ENCODE results near the gene PSTPIP2. TPM values are rescaled to one million over a fixed set of nuclear protein-coding genes. Genes with fewer than 3 reads are reported as not detected.

Gene PSTPIP2
- total RNA-seq, 1 experiment from 2014 or later, result 0.39 TPM

GRCh38 chr18:46040747-46041104, 31.3 kb downstream of the PSTPIP2 start:
- H3K36me3 ChIP-seq (ENCODE audit: control insufficient read depth, insufficient read depth, low read length), result no peaks in the 10 kb centered on the region
- no peaks in the 10 kb centered on the region for H3K9me3 ChIP-seq (ENCODE audit: control insufficient read depth, insufficient read depth, low read depth, low read length)
- ATAC-seq, result no peak
- POLR2A ChIA-PET, result no interaction called here
- no peaks in the 10 kb centered on the region for H3K27me3 ChIP-seq (ENCODE audit: control insufficient read depth, insufficient read depth, low read length)
- intact Hi-C loops (cut with micrococcal nuclease; ENCODE audit: unreplicated experiment) (no loop called here), in situ Hi-C loops (cut with HindIII; ENCODE audit: low pct_unique_long_range_greater_than_20kb, low sequenced_read_pairs) (no loop called here)
- no peak overlapping the region for H3K27ac ChIP-seq (ENCODE audit: low read length)
- TF ChIP-seq TCF7L2 (IDR thresholded peaks at IDR 0.05; ENCODE audit: low read depth, low read length), result no peak
- no peak for TF ChIP-seq CTCF (IDR thresholded peaks at IDR 0.05)
- no peak for TF ChIP-seq REST (IDR thresholded peaks at IDR 0.05; ENCODE audit: insufficient read depth in 1 of 2, low read depth in 2 of 2, low read length in 1 of 2)
- no peak for TF ChIP-seq SIN3A (IDR thresholded peaks at IDR 0.05; ENCODE audit: borderline replicate concordance, insufficient read depth, low read depth, low read length)
- TF ChIP-seq POLR2AphosphoS5 (IDR thresholded peaks at IDR 0.05; ENCODE audit: low read depth, low read length), result no peak
- H3K4me3 ChIP-seq (ENCODE audit: low read depth in 2 of 2, low read length in 2 of 2), result no peak overlapping the region
- BruUV-seq (replicated peaks), result no TSS peak
- DNase-seq (ENCODE audit: low read depth, low spot score), result no peak
- no peaks in the 10 kb centered on the region for H3K4me1 ChIP-seq (ENCODE audit: control insufficient read depth, insufficient read depth, low read length)
- CTCF ChIA-PET, result no interaction called here

- BruUV-seq (replicated peaks), result no TSS peak
- Histone ChIP-seq H3K4me3 (ENCODE audit: low read depth in 2 of 2, low read length in 2 of 2) (no peak overlapping the region), H3K27me3 (ENCODE audit: control insufficient read depth, insufficient read depth, low read length) (no peaks in the 10 kb centered on the region), H3K9me3 (ENCODE audit: control insufficient read depth, insufficient read depth, low read depth, low read length) (no peaks in the 10 kb centered on the region), H3K4me1 (ENCODE audit: control insufficient read depth, insufficient read depth, low read length) (no peaks in the 10 kb centered on the region), H3K36me3 (ENCODE audit: control insufficient read depth, insufficient read depth, low read length) (no peaks in the 10 kb centered on the region), H3K27ac (ENCODE audit: low read length) (no peak overlapping the region)
- DNase-seq (ENCODE audit: low read depth, low spot score), result no peak
- intact Hi-C loops (cut with micrococcal nuclease; ENCODE audit: unreplicated experiment), result no loop called here
- ATAC-seq, result no peak
- ChIA-PET CTCF (no interaction called here), POLR2A (no interaction called here)
- in situ Hi-C loops (cut with HindIII; ENCODE audit: low pct_unique_long_range_greater_than_20kb, low sequenced_read_pairs), result no loop called here
- no peak for TF ChIP-seq SIN3A (IDR thresholded peaks at IDR 0.05; ENCODE audit: borderline replicate concordance, insufficient read depth, low read depth, low read length)
- no peak for TF ChIP-seq REST (IDR thresholded peaks at IDR 0.05; ENCODE audit: insufficient read depth in 1 of 2, low read depth in 2 of 2, low read length in 1 of 2)
- TF ChIP-seq TCF7L2 (IDR thresholded peaks at IDR 0.05; ENCODE audit: low read depth, low read length), result no peak
- TF ChIP-seq CTCF (IDR thresholded peaks at IDR 0.05), result no peak
- no peak for TF ChIP-seq POLR2AphosphoS5 (IDR thresholded peaks at IDR 0.05; ENCODE audit: low read depth, low read length)
Measured at GRCh38 chr18:46040033-46040746, 31.9 kb downstream of the PSTPIP2 start.
